OCI-M2 (cell line): ENCODE results near the gene NUPR2.
A peak's percentile ranks its signal among the peaks of the same experiment; 100 is the strongest.
"Not testable (repeated sequence)": the region's sequence is repeated elsewhere in the genome, so short reads cannot be mapped to it uniquely, and the experiment has no call there.

Experiments used
- DNase-seq: peaks from one replicate; lab custom pipeline; 2025; ENCODE audit not compliant: unreplicated experiment; lab: John Stamatoyannopoulos, UW

The NUPR2 gene

DNA sequence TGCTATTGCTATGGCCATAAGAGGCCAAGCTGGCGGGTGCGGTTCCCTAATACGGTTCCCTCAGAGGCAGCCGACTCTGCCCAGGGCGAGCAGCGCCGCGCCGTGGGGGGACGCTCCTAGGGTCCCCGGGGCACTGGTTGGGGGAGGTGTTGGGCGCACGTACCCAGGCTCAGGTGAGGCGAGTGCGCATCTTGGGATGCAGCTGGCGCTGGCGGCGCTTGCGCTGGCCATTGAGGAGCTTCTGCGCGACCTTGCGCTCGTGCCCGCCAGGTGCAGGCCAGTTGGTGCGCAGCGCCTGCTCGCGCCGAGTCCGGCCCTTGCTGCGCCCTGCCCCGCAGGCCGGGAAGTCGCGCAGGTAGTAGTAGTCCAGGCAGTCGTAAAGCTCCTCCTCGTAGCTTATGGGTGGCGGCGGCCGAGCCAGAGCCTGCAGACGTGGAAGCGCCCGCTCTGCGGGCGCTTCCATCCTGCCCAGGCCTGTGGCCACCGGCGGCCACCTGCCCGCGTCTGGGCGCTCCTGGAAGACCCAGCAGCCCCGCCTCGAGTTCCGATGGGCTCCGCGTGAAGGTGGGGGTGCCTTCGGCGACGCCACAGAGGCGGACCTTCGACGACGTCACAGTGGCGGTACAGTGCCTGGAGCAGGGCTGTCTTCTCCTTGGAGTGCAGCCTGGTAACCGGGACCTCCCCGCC is at the start of gene NUPR2:
NUPR2 (minus strand) TSS at position 566 of the 687 bp plus-strand sequence; CDS start at position 463, 103 bp downstream.
- DNase-seq: no peak

- no peak for DNase-seq
These were observed 41.1 kb upstream of the NUPR2 start for GRCh38 chr7:56157238-56157790.

GRCh38 chr7:56131062-56131461 is 14.8 kb upstream of the NUPR2 start:
- not testable (repeated sequence) for DNase-seq

- DNase-seq: no peak
These were observed 11.2 kb upstream of the NUPR2 start for GRCh38 chr7:56127241-56127975.

DNA sequence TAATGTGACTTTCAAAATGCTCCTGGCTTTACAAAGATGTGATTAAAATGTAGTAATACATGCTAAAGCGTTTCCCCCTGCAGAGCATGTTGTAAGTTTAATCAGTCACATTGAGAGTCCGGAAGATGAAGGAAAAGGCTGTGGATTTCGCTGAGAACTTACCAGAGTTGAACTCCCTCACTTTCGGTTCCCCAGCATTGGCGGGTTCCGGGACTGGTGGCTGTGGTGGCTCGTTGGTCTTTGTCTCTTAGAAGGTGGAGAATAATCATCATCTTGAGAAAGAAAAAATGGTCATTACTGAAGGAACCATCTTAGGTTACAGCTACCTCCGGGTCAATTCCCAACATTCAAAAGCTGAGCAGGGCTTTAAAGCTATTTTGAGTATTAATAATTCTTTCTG is 9.6 kb upstream of the NUPR2 start:
- DNase-seq: no peak

- DNase-seq: no peak
These were observed 8.8 kb upstream of the NUPR2 start for GRCh38 chr7:56124981-56125380.

DNA sequence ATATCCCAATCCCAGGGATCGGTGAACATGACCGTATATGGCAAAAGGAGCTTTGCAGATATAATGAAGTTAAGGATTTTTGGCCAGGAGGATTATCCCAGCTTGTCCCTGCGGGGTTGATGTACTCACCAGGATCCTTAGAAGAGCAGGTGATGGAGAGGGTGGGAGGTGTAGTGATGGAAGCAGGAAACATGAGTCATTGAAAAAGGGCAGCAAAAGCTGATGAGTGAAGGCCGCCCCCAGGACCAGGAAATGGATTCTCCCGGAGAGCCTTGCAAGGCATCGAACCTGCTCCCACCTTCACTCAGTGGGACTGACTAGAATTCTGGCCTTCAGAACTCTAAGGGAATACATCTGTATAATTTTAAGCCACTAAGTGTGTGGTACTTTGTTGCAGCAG is 5.2 kb upstream of the NUPR2 start:
- no peak for DNase-seq

DNA sequence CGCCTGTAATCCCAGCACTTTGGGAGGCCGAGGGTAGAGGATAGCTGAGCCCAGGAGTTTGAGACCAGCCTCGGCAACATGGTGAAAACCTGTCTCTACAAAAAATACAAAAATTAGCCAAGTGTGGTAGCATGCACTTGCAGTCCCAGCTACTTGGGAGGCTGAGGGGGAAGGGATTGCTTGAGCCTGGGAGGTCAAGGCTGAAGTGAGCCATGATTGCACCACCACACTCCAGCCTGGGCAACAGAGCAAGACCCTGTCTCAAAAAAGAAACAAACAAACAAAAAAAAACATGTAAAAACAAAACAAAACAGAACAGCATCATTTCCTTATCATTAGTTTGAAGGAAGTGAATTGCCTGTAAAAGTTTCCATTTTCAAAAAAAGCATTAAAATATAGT is 4.0 kb downstream of the NUPR2 start:
- not testable (repeated sequence) for DNase-seq

DNA sequence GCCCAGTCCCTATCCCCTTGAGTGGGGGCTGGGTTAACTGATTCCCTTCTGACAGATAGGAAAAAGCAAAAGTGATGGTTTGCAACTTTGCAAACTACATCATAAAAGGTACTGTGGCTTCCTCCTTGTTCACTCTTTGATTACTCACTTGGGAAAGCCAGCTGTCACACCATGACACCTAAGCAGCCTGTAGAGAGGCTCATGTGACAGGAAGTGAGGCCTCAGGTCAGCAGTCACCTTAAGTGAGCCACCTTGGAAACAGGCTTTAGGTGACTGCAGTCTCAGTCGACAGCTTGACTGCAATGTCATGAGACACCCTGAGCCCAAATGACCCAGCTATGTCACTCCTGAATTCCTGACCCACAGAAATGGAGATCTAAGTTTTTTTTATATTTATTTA is 5.6 kb downstream of the NUPR2 start:
- DNase-seq: no peak

DNA sequence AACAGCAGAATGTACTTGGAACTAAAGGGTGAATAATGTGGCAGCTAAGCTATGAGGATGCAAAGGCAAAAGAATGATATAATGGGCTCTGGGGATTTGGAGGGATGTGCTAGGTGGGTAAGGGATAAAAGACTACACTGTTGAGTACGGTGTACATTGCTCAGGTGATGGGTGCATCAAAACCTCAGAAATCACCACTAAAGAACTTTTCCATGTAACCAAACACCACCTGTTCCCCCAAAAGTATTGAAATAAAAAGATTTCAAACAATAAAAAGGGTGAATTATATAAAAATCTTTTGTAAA is 8.3 kb downstream of the NUPR2 start:
- no peak for DNase-seq

DNA sequence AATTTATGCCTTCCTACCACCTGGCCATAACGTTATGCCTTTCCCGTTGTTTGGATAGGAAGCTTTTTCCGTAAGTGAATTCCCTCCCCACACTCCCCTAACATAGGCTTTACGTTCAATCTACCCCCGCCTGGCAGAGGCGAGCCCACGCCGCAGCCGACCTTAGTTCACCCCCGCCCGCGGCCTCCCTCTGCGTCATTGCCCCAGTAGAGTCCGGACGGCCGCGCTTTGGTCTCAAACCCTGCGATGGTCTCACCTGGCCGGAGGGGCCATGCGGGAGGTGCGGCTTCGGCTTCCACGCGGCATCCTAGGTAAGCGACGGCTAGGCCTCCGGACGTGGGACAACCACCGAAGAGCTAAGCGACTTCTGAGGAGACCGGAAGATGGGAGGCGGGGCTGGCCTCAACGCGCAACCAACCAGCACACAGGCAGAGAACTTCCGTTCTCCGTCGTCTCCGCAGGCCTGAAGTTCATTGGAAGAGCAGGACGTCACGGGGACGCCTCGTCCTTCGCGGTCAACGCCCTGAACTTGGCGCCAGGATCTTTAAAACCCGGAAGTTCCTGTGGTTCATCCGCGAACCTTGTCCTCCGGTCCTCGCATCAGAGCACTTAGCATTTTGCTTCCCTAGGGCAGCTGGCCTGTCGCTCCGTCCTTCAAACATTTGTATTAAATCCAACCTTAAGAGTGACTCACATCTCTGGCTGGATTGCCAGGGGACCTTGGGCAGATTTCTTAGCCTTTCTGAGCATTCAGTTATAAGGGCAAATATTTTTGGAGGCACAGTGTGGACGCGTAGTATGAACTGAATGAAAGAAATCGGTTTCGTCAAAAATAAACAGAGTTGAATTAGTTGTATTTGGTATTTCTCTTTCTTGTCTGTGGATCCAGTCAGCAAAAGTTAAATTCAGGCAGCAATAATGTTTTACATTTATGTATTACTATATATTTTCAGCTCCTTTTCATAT is 9.8 kb downstream of the NUPR2 start, which contains the start of gene CHCHD2:
CHCHD2 (minus strand) TSS at position 369 of the 966 bp plus-strand sequence; CDS start at position 306, 63 bp downstream.
- peak; percentile 73 for DNase-seq

DNA sequence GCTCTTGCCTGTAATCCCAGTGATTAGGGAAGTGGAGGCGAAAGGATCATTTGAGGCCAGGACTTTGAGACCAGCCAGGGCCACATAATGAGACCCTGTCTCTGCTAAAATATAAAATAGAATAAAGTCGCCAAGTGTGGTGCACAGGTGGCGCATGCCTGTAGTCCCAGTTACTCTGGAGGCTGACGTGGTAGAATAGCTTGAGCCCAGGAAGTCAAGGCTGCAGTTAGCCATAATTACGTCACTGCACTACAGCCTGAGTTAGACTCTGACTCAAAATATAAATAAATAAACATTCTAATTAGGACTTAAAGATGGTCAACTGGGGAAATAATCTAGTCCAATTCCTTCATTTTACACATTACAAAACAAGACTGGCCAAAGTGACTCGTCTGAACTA is 10.7 kb downstream of the NUPR2 start:
- DNase-seq: no peak

DNA sequence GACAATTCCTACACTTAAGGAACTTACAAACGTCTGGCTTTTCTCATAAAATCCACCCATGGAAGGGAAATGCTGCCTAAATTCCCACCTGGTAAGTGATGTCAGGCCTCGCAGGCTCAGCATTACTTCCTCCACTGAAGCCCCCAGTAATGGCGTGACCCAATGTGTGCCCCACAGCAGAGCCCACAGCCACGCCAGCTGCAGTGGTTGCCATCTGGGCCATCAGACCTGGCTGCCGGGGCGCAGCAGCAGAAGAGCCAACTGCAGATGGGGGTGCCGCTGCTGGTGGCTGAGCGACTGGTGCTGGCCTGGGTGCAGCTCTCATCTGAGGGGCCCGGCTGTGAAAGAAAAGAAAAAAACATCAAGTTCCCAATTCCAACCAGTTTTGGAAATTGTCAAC is 12.1 kb downstream of the NUPR2 start:
- DNase-seq: not testable (repeated sequence)

- DNase-seq: no peak
These were observed 16.6 kb downstream of the NUPR2 start for GRCh38 chr7:56099653-56100052.

DNA sequence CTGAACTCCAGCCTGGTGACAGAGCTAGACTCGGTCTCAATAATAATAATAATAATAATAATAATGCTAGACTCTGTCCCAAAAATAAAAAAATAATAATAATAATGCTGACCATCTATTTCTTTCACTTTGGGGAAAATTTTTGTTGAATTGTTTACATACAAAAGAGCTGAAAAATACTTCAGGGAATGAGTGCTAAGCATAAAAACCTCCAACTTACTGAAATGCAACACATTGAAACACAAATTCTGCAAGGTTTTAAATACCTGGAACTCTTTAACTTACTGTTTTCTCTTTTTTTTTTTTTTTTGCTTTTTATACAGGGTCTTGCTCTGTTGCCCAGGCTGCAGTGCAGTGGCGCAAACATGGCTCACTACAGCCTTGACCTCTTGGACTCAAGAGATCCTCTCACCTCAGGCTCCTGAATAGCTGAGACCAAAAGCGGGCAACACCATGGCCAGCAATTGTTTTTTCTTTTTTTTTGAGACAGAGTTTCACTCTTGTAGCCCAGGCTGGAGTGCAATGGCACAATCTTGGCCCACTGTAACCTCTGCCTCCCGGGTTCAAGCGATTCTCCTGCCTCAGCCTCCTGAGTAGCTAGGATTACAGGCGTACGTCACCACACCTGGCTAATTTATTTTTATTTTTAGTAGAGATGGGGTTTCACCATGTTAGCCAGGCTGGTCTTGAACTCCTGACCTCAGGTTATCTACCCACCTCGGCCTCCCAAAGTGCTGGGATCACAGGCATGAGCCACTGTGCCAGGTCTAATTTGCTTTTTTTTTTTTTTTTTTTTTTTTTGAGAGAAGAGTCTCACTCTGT is 17.8 kb downstream of the NUPR2 start:
- DNase-seq: not testable (repeated sequence)

- no peak for DNase-seq
These were observed 18.5 kb downstream of the NUPR2 start for GRCh38 chr7:56097700-56098099.

DNA sequence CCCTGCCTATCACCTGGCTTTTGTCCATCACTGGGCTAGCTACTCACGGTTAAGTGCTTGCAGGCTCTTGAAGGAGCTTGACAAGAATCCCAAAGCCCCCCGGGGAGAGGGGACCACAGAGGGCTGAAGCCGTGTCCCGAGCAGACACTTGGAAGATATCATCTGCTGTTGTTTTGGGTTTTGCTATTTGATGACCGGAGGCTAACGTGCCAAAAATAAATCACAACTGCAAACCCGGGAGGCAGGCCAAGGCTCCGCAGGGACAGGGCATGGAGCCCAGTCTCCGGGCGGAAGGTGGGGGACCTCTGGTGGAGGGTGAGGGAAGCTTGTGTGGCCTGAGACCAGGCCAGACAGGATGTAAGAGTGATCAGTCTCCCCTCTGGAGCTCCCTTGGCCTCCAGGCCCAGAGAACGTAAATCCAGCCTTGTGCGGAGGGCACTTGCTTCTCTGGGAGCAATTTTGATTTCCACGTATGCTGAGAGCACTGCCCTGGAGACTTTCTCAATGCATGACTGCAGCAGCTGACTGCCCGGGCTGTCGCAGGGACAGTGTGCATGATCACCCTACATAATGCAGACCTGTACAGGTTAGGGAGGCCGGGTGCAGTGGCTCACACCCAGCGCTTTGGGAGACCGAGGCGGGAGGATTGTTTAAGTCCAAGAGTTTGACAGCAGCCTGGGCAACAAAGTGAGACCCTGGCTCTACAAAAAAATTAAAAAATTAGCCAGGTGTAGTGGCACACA is 23.3 kb downstream of the NUPR2 start, which contains the start of gene PHKG1:
PHKG1 (minus strand) TSS at position 164 of the 743 bp plus-strand sequence. CDS start 4,011 bp downstream, outside the sequence.
- DNase-seq: no peak

DNA sequence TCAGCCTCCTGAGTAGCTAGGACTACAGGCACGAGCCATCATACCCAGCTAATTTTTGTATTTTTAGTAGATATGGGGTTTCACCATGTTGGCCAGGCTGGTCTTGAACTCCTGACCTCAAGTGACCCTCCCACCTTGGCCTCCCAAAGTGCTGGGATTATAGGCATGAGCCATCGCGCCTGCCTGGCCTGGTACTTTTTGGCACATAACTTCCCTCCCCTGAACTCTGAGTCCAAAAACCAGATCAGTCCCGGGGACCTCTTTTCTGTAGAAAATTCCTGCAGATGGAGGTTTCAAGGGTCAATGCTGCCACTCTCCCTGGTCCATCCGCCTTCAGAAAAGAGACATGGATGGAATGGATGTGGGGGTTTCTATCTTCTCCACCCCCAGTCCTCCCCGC is 23.8 kb downstream of the NUPR2 start:
- DNase-seq: not testable (repeated sequence)

GRCh38 chr7:56091591-56091990 is 24.6 kb downstream of the NUPR2 start:
- no peak for DNase-seq
